ENCODE data around the gene HOXC6.

DNA sequence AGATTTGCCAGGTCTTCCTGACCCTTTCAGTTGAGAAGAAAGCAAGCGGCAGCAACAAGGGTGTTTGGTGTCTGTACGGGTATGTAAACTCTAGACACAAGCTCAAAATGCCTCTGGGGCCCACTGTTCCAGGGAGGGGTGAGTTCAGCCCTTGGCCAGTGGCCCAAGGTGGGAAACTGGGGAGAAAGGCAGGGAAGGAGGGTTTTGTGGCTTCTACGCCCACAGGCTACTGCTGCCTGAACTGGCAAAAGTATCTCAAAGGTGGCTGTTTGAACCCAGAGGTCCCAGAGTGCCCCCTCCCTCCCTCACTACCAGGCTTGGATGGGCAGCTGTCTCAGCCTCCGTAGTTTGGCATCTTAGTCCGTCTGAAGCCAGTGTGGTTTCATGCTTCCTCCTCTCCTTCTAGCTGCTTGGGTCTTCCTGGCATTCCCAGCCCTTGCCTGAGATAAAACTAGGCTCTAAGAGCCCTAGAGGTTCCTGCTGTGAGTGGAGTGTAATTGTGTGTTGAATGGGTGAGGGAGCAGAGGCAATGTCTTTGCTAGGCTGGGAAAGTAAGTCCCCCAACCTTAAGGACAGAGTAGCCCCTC, 10.1 kb downstream of the HOXC6 start:
- no peak for TF ChIP-seq POLR2AphosphoS5 (IDR thresholded peaks at IDR 0.05; ENCODE audit: insufficient read depth, low read depth, low read length)
- TF ChIP-seq MAX (IDR thresholded peaks at IDR 0.05; ENCODE audit: insufficient read depth, insufficient read length) = no peak
- TF ChIP-seq, protein P1, sequence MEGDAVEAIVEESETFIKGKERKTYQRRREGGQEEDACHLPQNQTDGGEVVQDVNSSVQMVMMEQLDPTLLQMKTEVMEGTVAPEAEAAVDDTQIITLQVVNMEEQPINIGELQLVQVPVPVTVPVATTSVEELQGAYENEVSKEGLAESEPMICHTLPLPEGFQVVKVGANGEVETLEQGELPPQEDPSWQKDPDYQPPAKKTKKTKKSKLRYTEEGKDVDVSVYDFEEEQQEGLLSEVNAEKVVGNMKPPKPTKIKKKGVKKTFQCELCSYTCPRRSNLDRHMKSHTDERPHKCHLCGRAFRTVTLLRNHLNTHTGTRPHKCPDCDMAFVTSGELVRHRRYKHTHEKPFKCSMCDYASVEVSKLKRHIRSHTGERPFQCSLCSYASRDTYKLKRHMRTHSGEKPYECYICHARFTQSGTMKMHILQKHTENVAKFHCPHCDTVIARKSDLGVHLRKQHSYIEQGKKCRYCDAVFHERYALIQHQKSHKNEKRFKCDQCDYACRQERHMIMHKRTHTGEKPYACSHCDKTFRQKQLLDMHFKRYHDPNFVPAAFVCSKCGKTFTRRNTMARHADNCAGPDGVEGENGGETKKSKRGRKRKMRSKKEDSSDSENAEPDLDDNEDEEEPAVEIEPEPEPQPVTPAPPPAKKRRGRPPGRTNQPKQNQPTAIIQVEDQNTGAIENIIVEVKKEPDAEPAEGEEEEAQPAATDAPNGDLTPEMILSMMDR (IDR thresholded peaks at IDR 0.05; ENCODE audit: extremely low read depth in 1 of 2, insufficient read depth in 1 of 2, low read depth in 1 of 2, low read length in 2 of 2) = no peak
- no peak for TF ChIP-seq POLR2A (IDR thresholded peaks at IDR 0.05; ENCODE audit: low read depth, low read length)
- TF ChIP-seq EZH2 (IDR thresholded peaks at IDR 0.05; ENCODE audit: borderline replicate concordance, low read depth, low read length, severe bottlenecking) = peak; percentile 27
